ENCODE measurements around the gene RALGPS1. TPM values are rescaled to one million over a fixed set of nuclear protein-coding genes. Genes with fewer than 3 reads are reported as not detected.

The RALGPS1 gene
- total and polyA plus RNA-seq, 5 donors from 2014 or later, result 1.8 to 10.3 (median 3.3) TPM

- Histone ChIP-seq H3K36me3 (ENCODE audit: control insufficient read depth, insufficient read depth, low read length) (no peaks in the 10 kb centered on the region), H3K4me3 (ENCODE audit: low read depth, low read length) (no peak overlapping the region), H3K4me1 (ENCODE audit: control insufficient read depth, insufficient read depth, low read length, poor library complexity, severe bottlenecking) (no peaks in the 10 kb centered on the region), H3K9me3 (ENCODE audit: control insufficient read depth in 2 of 2, low read length in 2 of 2) (no peaks in the 10 kb centered on the region), H3K27ac (ENCODE audit: insufficient read depth, low read length, poor library complexity, severe bottlenecking) (no peak overlapping the region), H3K27me3 (ENCODE audit: control insufficient read depth, insufficient read depth, low read length) (no peaks in the 10 kb centered on the region)
- Mint-ChIP-seq H3K9me3 (peaks cover 0 to 1% (median 0%) of the 10 kb centered on the region in 7 donors), H3K27me3 (peaks cover 7% of the 10 kb centered on the region), H3K27ac (no peak overlapping the region), H3K4me1 (no peaks in the 10 kb centered on the region), H3K4me3 (no peak overlapping the region), H3K36me3 (no peaks in the 10 kb centered on the region)
- DNase-seq (no peak), ATAC-seq (ENCODE audit: low read depth in 2 of 2) (no peak)
Measured at GRCh38 chr9:127132921-127133647, 218.5 kb downstream of the RALGPS1 start.

DNA sequence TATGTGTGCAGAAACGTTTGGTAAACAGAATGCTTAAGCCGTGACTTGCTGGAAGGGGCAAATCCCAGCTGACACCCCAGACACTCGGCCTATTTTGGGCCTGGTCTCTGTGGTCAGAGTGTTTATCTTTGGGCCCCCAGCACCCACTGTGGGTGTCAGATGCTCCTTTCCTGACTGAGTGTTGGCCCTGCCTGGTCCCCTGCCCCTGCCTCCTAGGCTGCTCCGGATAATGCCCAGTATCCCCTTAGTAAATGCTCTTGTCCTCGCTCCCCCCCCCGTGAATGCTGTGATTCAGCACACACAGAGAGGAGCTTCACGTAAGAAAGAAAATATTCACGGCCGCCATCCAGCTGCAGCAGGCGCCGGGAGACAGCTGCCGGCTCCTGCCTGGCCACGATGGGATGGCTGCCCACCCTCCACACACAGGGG, 219.2 kb downstream of the RALGPS1 start:
- H3K4me3 ChIP-seq (ENCODE audit: low read depth, low read length), result no peak overlapping the region
- no peaks in the 10 kb centered on the region for H3K4me1 ChIP-seq (ENCODE audit: control insufficient read depth, insufficient read depth, low read length, poor library complexity, severe bottlenecking)
- no peak for ATAC-seq (ENCODE audit: low read depth in 2 of 2)
- Mint-ChIP-seq H3K36me3 (no peaks in the 10 kb centered on the region), H3K4me1 (no peaks in the 10 kb centered on the region), H3K4me3 (no peak overlapping the region), H3K27me3 (peaks cover 7% of the 10 kb centered on the region), H3K27ac (no peak overlapping the region), H3K9me3 (peaks cover 0 to 1% (median 0%) of the 10 kb centered on the region in 7 donors)
- DNase-seq, result no peak
- no peak overlapping the region for H3K27ac ChIP-seq (ENCODE audit: insufficient read depth, low read length, poor library complexity, severe bottlenecking)
- no peaks in the 10 kb centered on the region for H3K27me3 ChIP-seq (ENCODE audit: control insufficient read depth, insufficient read depth, low read length)
- H3K36me3 ChIP-seq (ENCODE audit: control insufficient read depth, insufficient read depth, low read length), result no peaks in the 10 kb centered on the region
- H3K9me3 ChIP-seq (ENCODE audit: control insufficient read depth in 2 of 2, low read length in 2 of 2), result no peaks in the 10 kb centered on the region

GRCh38 chr9:127135056-127135745, 220.6 kb downstream of the RALGPS1 start:
- peaks cover 4% of the 10 kb centered on the region for H3K27me3 Mint-ChIP-seq
- H3K27ac Mint-ChIP-seq, result no peak overlapping the region
- H3K4me3 ChIP-seq (ENCODE audit: low read depth, low read length), result no peak overlapping the region
- H3K4me3 Mint-ChIP-seq, result no peak overlapping the region
- no peak for ATAC-seq (ENCODE audit: low read depth in 2 of 2)
- no peaks in the 10 kb centered on the region for H3K36me3 Mint-ChIP-seq
- H3K9me3 ChIP-seq (ENCODE audit: control insufficient read depth in 2 of 2, low read length in 2 of 2), result no peaks in the 10 kb centered on the region
- H3K27ac ChIP-seq (ENCODE audit: insufficient read depth, low read length, poor library complexity, severe bottlenecking), result no peak overlapping the region
- H3K4me1 ChIP-seq (ENCODE audit: control insufficient read depth, insufficient read depth, low read length, poor library complexity, severe bottlenecking), result no peaks in the 10 kb centered on the region
- H3K27me3 ChIP-seq (ENCODE audit: control insufficient read depth, insufficient read depth, low read length), result no peaks in the 10 kb centered on the region
- no peaks in the 10 kb centered on the region for H3K4me1 Mint-ChIP-seq
- H3K36me3 ChIP-seq (ENCODE audit: control insufficient read depth, insufficient read depth, low read length), result no peaks in the 10 kb centered on the region
- peaks cover 0 to 1% (median 0%) of the 10 kb centered on the region in 7 donors for H3K9me3 Mint-ChIP-seq
- DNase-seq, result no peak

DNA sequence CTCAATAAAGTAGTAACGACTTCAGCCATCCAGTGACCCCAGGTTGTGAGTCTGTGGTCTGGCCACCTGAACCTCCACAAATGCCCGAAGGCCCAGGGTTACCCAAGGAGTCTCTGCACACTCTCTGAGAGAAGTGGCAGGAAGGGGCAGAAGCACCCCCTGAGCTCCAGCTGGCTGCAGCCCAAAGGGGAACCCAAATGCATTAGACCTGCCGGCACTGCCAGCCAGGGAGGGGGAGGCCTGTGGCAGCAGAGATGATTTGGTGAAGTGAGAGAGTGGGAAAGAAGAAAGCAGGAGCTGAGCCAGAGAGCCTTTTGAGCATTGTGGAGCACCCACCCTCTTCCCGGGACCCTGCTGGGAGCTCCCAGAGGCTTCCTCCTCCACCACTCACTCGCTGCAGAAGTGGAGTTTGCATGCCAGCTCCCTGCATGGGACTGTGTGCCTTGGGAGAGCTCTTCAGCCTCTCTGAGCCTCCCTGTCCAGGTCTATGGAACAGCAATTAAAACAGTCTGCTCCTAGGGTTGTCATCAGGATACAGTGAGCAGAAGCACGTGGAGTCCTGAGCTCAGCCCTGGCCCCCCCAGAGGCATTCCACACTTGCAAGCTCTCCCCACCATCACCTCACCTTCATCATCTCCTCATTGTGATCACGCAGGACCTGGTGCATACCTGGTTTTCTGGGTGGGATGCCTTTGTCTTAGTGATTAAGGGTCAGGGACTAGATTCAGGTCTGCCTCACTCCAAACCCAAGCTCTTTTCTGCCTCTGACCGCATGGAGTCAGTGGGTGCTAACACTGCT, 221.7 kb downstream of the RALGPS1 start:
- Histone ChIP-seq H3K4me3 (ENCODE audit: low read depth, low read length) (no peak overlapping the region), H3K27ac (ENCODE audit: insufficient read depth, low read length, poor library complexity, severe bottlenecking) (no peak overlapping the region), H3K9me3 (ENCODE audit: control insufficient read depth in 2 of 2, low read length in 2 of 2) (no peaks in the 10 kb centered on the region), H3K36me3 (ENCODE audit: control insufficient read depth, insufficient read depth, low read length) (no peaks in the 10 kb centered on the region), H3K27me3 (ENCODE audit: control insufficient read depth, insufficient read depth, low read length) (no peaks in the 10 kb centered on the region), H3K4me1 (ENCODE audit: control insufficient read depth, insufficient read depth, low read length, poor library complexity, severe bottlenecking) (no peaks in the 10 kb centered on the region)
- ATAC-seq (ENCODE audit: low read depth in 2 of 2) (no peak), DNase-seq (no peak)
- Mint-ChIP-seq H3K27ac (no peak overlapping the region), H3K9me3 (peaks cover 0 to 2% (median 0%) of the 10 kb centered on the region in 7 donors), H3K36me3 (no peaks in the 10 kb centered on the region), H3K27me3 (peaks cover 4% of the 10 kb centered on the region), H3K4me1 (peaks cover 0 to 3% (median 0%) of the 10 kb centered on the region in 4 donors), H3K4me3 (no peak overlapping the region)

DNA sequence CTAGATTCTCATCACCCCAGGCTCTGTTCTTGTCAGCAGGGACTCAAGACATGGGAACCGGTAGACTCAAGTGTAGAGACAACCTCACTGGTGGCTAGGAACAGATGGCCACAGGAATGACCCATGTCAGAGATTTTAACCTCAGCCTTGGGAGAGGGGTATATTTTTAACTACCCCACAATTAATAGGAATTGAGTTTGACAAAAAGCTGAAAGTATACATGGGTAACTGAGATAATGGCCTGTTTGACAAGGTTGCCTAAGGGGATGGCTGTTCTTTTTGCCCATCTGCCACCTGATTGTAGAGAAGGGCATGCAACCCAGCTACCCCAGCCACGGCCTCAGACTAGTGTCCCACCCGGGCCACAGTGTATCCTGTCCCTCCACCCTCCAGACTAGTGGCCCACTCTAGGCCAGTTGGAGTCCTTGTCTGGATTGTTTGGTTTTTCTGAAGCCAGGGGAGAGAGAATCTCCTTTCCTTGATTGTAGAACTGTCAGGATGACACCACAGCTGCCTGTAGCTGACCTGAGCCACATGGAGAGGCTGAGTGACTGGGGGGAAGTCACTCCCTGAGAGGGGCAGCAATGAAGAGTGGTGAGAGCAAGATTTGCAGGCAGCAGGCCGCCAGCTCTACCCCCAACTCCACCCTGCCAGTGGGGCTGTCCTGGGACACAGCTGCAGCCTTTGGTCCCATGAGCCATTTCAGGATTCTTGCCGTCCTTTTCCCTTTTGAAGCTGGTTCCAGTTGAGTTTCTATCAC, 222.5 kb downstream of the RALGPS1 start:
- Histone ChIP-seq H3K27me3 (ENCODE audit: control insufficient read depth, insufficient read depth, low read length) (no peaks in the 10 kb centered on the region), H3K36me3 (ENCODE audit: control insufficient read depth, insufficient read depth, low read length) (no peaks in the 10 kb centered on the region), H3K4me1 (ENCODE audit: control insufficient read depth, insufficient read depth, low read length, poor library complexity, severe bottlenecking) (no peaks in the 10 kb centered on the region), H3K27ac (ENCODE audit: insufficient read depth, low read length, poor library complexity, severe bottlenecking) (no peak overlapping the region), H3K4me3 (ENCODE audit: low read depth, low read length) (no peak overlapping the region), H3K9me3 (ENCODE audit: control insufficient read depth in 2 of 2, low read length in 2 of 2) (no peaks in the 10 kb centered on the region)
- Mint-ChIP-seq H3K27me3 (peaks cover 4% of the 10 kb centered on the region), H3K9me3 (peaks cover 0 to 2% (median 0%) of the 10 kb centered on the region in 7 donors), H3K27ac (no peak overlapping the region), H3K36me3 (no peaks in the 10 kb centered on the region), H3K4me1 (peaks cover 0 to 3% (median 0%) of the 10 kb centered on the region in 4 donors), H3K4me3 (no peak overlapping the region)
- DNase-seq, result no peak
- ATAC-seq (ENCODE audit: low read depth in 2 of 2), result no peak

- no peaks in the 10 kb centered on the region for H3K36me3 Mint-ChIP-seq
Measured at GRCh38 chr9:127137640-127138360, 223.2 kb downstream of the RALGPS1 start.

GRCh38 chr9:127138444-127138843, 223.9 kb downstream of the RALGPS1 start:
- Histone ChIP-seq H3K4me3 (ENCODE audit: low read depth, low read length) (no peak overlapping the region), H3K27ac (ENCODE audit: insufficient read depth, low read length, poor library complexity, severe bottlenecking) (no peak overlapping the region), H3K4me1 (ENCODE audit: control insufficient read depth, insufficient read depth, low read length, poor library complexity, severe bottlenecking) (no peaks in the 10 kb centered on the region), H3K9me3 (ENCODE audit: control insufficient read depth in 2 of 2, low read length in 2 of 2) (no peaks in the 10 kb centered on the region), H3K36me3 (ENCODE audit: control insufficient read depth, insufficient read depth, low read length) (no peaks in the 10 kb centered on the region), H3K27me3 (ENCODE audit: control insufficient read depth, insufficient read depth, low read length) (no peaks in the 10 kb centered on the region)
- H3K9me3 Mint-ChIP-seq, result peaks cover 0 to 2% (median 0%) of the 10 kb centered on the region in 7 donors
- peaks cover 0 to 3% (median 0%) of the 10 kb centered on the region in 4 donors for H3K4me1 Mint-ChIP-seq
- H3K4me3 Mint-ChIP-seq, result no peak overlapping the region
- no peak for ATAC-seq (ENCODE audit: low read depth in 2 of 2)
- no peak overlapping the region for H3K27ac Mint-ChIP-seq
- peaks cover 4% of the 10 kb centered on the region for H3K27me3 Mint-ChIP-seq
- no peaks in the 10 kb centered on the region for H3K36me3 Mint-ChIP-seq
- DNase-seq, result no peak

More at GRCh38 chr9:127137640-127138360, 223.2 kb downstream of the RALGPS1 start:
- Mint-ChIP-seq H3K4me1 (peaks cover 0 to 3% (median 0%) of the 10 kb centered on the region in 4 donors), H3K4me3 (no peak overlapping the region), H3K9me3 (peaks cover 0 to 2% (median 0%) of the 10 kb centered on the region in 7 donors), H3K27ac (no peak overlapping the region), H3K27me3 (peaks cover 4% of the 10 kb centered on the region)
- no peaks in the 10 kb centered on the region for H3K36me3 ChIP-seq (ENCODE audit: control insufficient read depth, insufficient read depth, low read length)
- no peak overlapping the region for H3K4me3 ChIP-seq (ENCODE audit: low read depth, low read length)
- DNase-seq (no peak), ATAC-seq (ENCODE audit: low read depth in 2 of 2) (no peak)
- H3K27ac ChIP-seq (ENCODE audit: insufficient read depth, low read length, poor library complexity, severe bottlenecking), result no peak overlapping the region
- no peaks in the 10 kb centered on the region for H3K9me3 ChIP-seq (ENCODE audit: control insufficient read depth in 2 of 2, low read length in 2 of 2)
- no peaks in the 10 kb centered on the region for H3K27me3 ChIP-seq (ENCODE audit: control insufficient read depth, insufficient read depth, low read length)
- no peaks in the 10 kb centered on the region for H3K4me1 ChIP-seq (ENCODE audit: control insufficient read depth, insufficient read depth, low read length, poor library complexity, severe bottlenecking)

Measured in CD4-positive, CD25-positive, alpha-beta regulatory T cell (primary cell).